ENCODE results near the gene MAPK1IP1L. TPM values are rescaled to one million over a fixed set of nuclear protein-coding genes. Genes with fewer than 3 reads are reported as not detected.

The MAPK1IP1L gene
- total RNA-seq, 1 experiment from 2014 or later = 164 TPM

GRCh38 chr14:55026793-55027561 lies 24.5 kb upstream of the MAPK1IP1L start, which contains the start of the genes SOCS4 and WDHD1:
SOCS4 (plus strand) TSS chr14:55027236; CDS start chr14:55043042, 15,806 bp downstream.
WDHD1 (minus strand) TSS chr14:55027099; CDS start chr14:55026787, 312 bp downstream.
- ChIA-PET POLR2A (ENCODE audit: low non-redundant PET) (interaction anchor here (0.6 to 0.7 kb wide), 3 partner anchors 14 to 24 kb away, joined by 3 to 4 read pairs (median 4); no protein-coding TSS in a partner anchor), CTCF (interaction anchor here (0.8 to 0.9 kb wide), 2 partner anchors 21 to 24 kb away, joined by 3 read pairs; partner anchors contain the start of gene MAPK1IP1L)
- peak within 1 kb of the TSS; percentile 91 for H3K27ac ChIP-seq (ENCODE audit: low read depth, low read length, poor library complexity, severe bottlenecking)
- TF ChIP-seq, protein P1, sequence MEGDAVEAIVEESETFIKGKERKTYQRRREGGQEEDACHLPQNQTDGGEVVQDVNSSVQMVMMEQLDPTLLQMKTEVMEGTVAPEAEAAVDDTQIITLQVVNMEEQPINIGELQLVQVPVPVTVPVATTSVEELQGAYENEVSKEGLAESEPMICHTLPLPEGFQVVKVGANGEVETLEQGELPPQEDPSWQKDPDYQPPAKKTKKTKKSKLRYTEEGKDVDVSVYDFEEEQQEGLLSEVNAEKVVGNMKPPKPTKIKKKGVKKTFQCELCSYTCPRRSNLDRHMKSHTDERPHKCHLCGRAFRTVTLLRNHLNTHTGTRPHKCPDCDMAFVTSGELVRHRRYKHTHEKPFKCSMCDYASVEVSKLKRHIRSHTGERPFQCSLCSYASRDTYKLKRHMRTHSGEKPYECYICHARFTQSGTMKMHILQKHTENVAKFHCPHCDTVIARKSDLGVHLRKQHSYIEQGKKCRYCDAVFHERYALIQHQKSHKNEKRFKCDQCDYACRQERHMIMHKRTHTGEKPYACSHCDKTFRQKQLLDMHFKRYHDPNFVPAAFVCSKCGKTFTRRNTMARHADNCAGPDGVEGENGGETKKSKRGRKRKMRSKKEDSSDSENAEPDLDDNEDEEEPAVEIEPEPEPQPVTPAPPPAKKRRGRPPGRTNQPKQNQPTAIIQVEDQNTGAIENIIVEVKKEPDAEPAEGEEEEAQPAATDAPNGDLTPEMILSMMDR (conservative IDR thresholded peaks at IDR 0.05; ENCODE audit: low read depth, low read length) = peak; percentile 38; the same call in 1 of the 2 replicates
- TF ChIP-seq EZH2 (IDR thresholded peaks at IDR 0.05; ENCODE audit: borderline replicate concordance, low read depth, low read length, poor library complexity, severe bottlenecking) = no peak
- H3K36me3 ChIP-seq (ENCODE audit: insufficient read depth, low read length, poor library complexity, severe bottlenecking) = peaks cover under 1% of the 10 kb centered on the region
- H3K27me3 ChIP-seq (replicated peaks; ENCODE audit: insufficient read depth, low read depth, low read length, poor library complexity) = no peaks in the 10 kb centered on the region
- H3K4me1 ChIP-seq (ENCODE audit: insufficient read depth, low read length, poor library complexity, severe bottlenecking) = peaks cover 41% of the 10 kb centered on the region
- H3K9me3 ChIP-seq (ENCODE audit: low read depth, low read length, poor library complexity, severe bottlenecking) = no peaks in the 10 kb centered on the region
- BruUV-seq (replicated peaks) = no TSS peak
- DNase-seq (ENCODE audit: low spot score) = peak; percentile 96
- intact Hi-C loops (cut with micrococcal nuclease; ENCODE audit: unreplicated experiment) = no loop called here
- H3K4me3 ChIP-seq (ENCODE audit: low read depth, low read length, poor library complexity, severe bottlenecking) = peak within 1 kb of the TSS; percentile 79

- Histone ChIP-seq H3K27me3 (replicated peaks; ENCODE audit: insufficient read depth, low read depth, low read length, poor library complexity) (no peaks in the 10 kb centered on the region), H3K36me3 (ENCODE audit: insufficient read depth, low read length, poor library complexity, severe bottlenecking) (peaks cover 6% of the 10 kb centered on the region), H3K9me3 (ENCODE audit: low read depth, low read length, poor library complexity, severe bottlenecking) (no peaks in the 10 kb centered on the region), H3K27ac (ENCODE audit: low read depth, low read length, poor library complexity, severe bottlenecking) (peak overlapping the region; percentile 91), H3K4me3 (ENCODE audit: low read depth, low read length, poor library complexity, severe bottlenecking) (peak overlapping the region; percentile 79), H3K4me1 (ENCODE audit: insufficient read depth, low read length, poor library complexity, severe bottlenecking) (peaks cover 48% of the 10 kb centered on the region)
- DNase-seq (ENCODE audit: low spot score) = peak; percentile 9
- ChIA-PET POLR2A (ENCODE audit: low non-redundant PET) (no interaction called here), CTCF (interaction anchor here (0.8 kb wide), 1 partner anchor 23 kb away, joined by 3 read pairs; no protein-coding TSS in a partner anchor)
- TF ChIP-seq, protein P1 (conservative IDR thresholded peaks at IDR 0.05; ENCODE audit: low read depth, low read length) = no peak
- no peak for TF ChIP-seq EZH2 (IDR thresholded peaks at IDR 0.05; ENCODE audit: borderline replicate concordance, low read depth, low read length, poor library complexity, severe bottlenecking)
- no TSS peak for BruUV-seq (replicated peaks)
- intact Hi-C loops (cut with micrococcal nuclease; ENCODE audit: unreplicated experiment) = no loop called here
Observed at GRCh38 chr14:55028066-55028465, 23.4 kb upstream of the MAPK1IP1L start.

- peaks cover 6% of the 10 kb centered on the region for H3K36me3 ChIP-seq (ENCODE audit: insufficient read depth, low read length, poor library complexity, severe bottlenecking)
- TF ChIP-seq, protein P1 (conservative IDR thresholded peaks at IDR 0.05; ENCODE audit: low read depth, low read length) = no peak
- no peak for TF ChIP-seq EZH2 (IDR thresholded peaks at IDR 0.05; ENCODE audit: borderline replicate concordance, low read depth, low read length, poor library complexity, severe bottlenecking)
- H3K27me3 ChIP-seq (replicated peaks; ENCODE audit: insufficient read depth, low read depth, low read length, poor library complexity) = no peaks in the 10 kb centered on the region
- H3K9me3 ChIP-seq (ENCODE audit: low read depth, low read length, poor library complexity, severe bottlenecking) = no peaks in the 10 kb centered on the region
- peaks cover 52% of the 10 kb centered on the region for H3K4me1 ChIP-seq (ENCODE audit: insufficient read depth, low read length, poor library complexity, severe bottlenecking)
- CTCF ChIA-PET = interaction anchor here (0.8 kb wide), 1 partner anchor 23 kb away, joined by 3 read pairs; no protein-coding TSS in a partner anchor
- peak overlapping the region; percentile 79 for H3K4me3 ChIP-seq (ENCODE audit: low read depth, low read length, poor library complexity, severe bottlenecking)
- no peak overlapping the region for H3K27ac ChIP-seq (ENCODE audit: low read depth, low read length, poor library complexity, severe bottlenecking)
- intact Hi-C loops (cut with micrococcal nuclease; ENCODE audit: unreplicated experiment) = no loop called here
- no TSS peak for BruUV-seq (replicated peaks)
- DNase-seq (ENCODE audit: low spot score) = no peak
- POLR2A ChIA-PET (ENCODE audit: low non-redundant PET) = no interaction called here
Observed at GRCh38 chr14:55028476-55028875, 23.0 kb upstream of the MAPK1IP1L start.
